H1 (cell line): ENCODE data around the gene SMIM31. TPM values are rescaled to one million over a fixed set of nuclear protein-coding genes. Genes with fewer than 3 reads are reported as not detected.

ENCODE experiments used
- EGR1 ChIP-seq: IDR thresholded peaks from 2 replicates; pipeline ENCODE4 v1.6.1; 2011; ENCODE audit warnings: low read depth, low read length, borderline replicate concordance
- FOSL1 ChIP-seq: IDR thresholded peaks from 2 replicates; pipeline ENCODE4 v1.6.1; 2011; ENCODE audit warnings: mild to moderate bottlenecking, low read depth, low read length, moderate library complexity; ENCODE audit not compliant: insufficient read depth
- NANOG ChIP-seq: IDR thresholded peaks from 2 replicates; pipeline ENCODE4 v1.6.1; 2011; ENCODE audit warnings: low read length, low read depth, mild to moderate bottlenecking, inconsistent platforms; ENCODE audit not compliant: insufficient read depth, poor library complexity, severe bottlenecking
- RFX5 ChIP-seq: IDR thresholded peaks from 2 replicates; pipeline ENCODE4 v1.6.1; 2011; ENCODE audit warnings: low read depth, low read length, improper control_type of control experiment, borderline replicate concordance
- SRF ChIP-seq: IDR thresholded peaks from 2 replicates; pipeline ENCODE4 v1.6.1; 2011; ENCODE audit warnings: mild to moderate bottlenecking, low read depth, low read length, moderate library complexity
- TBP ChIP-seq: IDR thresholded peaks from 2 replicates; pipeline ENCODE4 v1.6.1; 2011; ENCODE audit warnings: low read depth, low read length, improper control_type of control experiment
- ZNF274 ChIP-seq: IDR thresholded peaks from 2 replicates; pipeline ENCODE4 v1.7.0; 2012; ENCODE audit warnings: low read length, borderline replicate concordance; ENCODE audit errors: extremely low read depth
- polyA plus RNA-seq, 7 experiments: library from polyadenylated mRNA; depleted of rRNA in 3 of 7; stranded (reverse) in 5 of 7; unstranded in 2 of 7; fragments of >200 nt in 5 of 7; fragments of 200-250 nt in 2 of 7; gene quantifications; 1 replicate in 5 of 7; 2 replicates in 1 of 7; 4 replicates in 1 of 7; pipeline versions ENCODE4 v1.2.1 to v1.2.3, GENCODE V29; 2011 to 2013; ENCODE audit warnings: missing spikeins in 2 of 7, mixed read lengths in 2 of 7
- total RNA-seq: library from RNA; stranded (reverse); fragmentation: NEBNext Ultra II Directional; extraction: Animal tissue kit (Norgen Biotek cat#: 25700); gene quantifications from 2 replicates; pipeline ENCODE4 v1.2.1, GENCODE V29; 2021
- TF ChIP-seq, protein P1 (sequence below): fragments of 300-600 bp; sonication (generic); IDR thresholded peaks from 2 replicates; pipeline ENCODE4 v1.7.1; 2012; ENCODE audit warnings: low read length, moderate library complexity, mild to moderate bottlenecking, inconsistent platforms; ENCODE audit not compliant: insufficient replicate concordance
- TF ChIP-seq, protein P2 (sequence below): IDR thresholded peaks from 2 replicates; pipeline ENCODE4 v1.6.1; 2011; ENCODE audit warnings: low read length, improper control_type of control experiment

SMIM31 gene
- total and polyA plus RNA-seq, 2 of the 8 experiments (the other 6 are each of a cell fraction or from before 2014, with no cell fraction given) = not detected

DNA sequence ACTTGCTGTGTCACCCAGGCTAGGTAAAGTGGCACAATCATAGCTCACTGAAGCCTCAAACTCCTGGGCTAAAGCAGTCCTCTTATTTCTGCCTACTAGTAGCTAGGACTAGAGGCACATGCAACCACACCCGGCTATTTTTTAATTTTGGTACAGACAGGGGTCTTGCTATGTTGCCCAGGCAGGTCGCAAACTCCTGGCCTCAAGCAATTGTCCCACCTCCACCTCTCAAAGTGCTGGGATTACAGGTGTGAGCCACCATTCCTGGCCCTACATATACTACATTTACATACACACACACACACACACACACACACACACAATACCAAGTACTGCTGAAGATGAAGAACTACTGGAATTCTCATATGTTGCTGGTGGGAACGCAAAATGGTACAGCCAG, 26.9 kb downstream of the SMIM31 start (continued):
- TF ChIP-seq, protein P1, sequence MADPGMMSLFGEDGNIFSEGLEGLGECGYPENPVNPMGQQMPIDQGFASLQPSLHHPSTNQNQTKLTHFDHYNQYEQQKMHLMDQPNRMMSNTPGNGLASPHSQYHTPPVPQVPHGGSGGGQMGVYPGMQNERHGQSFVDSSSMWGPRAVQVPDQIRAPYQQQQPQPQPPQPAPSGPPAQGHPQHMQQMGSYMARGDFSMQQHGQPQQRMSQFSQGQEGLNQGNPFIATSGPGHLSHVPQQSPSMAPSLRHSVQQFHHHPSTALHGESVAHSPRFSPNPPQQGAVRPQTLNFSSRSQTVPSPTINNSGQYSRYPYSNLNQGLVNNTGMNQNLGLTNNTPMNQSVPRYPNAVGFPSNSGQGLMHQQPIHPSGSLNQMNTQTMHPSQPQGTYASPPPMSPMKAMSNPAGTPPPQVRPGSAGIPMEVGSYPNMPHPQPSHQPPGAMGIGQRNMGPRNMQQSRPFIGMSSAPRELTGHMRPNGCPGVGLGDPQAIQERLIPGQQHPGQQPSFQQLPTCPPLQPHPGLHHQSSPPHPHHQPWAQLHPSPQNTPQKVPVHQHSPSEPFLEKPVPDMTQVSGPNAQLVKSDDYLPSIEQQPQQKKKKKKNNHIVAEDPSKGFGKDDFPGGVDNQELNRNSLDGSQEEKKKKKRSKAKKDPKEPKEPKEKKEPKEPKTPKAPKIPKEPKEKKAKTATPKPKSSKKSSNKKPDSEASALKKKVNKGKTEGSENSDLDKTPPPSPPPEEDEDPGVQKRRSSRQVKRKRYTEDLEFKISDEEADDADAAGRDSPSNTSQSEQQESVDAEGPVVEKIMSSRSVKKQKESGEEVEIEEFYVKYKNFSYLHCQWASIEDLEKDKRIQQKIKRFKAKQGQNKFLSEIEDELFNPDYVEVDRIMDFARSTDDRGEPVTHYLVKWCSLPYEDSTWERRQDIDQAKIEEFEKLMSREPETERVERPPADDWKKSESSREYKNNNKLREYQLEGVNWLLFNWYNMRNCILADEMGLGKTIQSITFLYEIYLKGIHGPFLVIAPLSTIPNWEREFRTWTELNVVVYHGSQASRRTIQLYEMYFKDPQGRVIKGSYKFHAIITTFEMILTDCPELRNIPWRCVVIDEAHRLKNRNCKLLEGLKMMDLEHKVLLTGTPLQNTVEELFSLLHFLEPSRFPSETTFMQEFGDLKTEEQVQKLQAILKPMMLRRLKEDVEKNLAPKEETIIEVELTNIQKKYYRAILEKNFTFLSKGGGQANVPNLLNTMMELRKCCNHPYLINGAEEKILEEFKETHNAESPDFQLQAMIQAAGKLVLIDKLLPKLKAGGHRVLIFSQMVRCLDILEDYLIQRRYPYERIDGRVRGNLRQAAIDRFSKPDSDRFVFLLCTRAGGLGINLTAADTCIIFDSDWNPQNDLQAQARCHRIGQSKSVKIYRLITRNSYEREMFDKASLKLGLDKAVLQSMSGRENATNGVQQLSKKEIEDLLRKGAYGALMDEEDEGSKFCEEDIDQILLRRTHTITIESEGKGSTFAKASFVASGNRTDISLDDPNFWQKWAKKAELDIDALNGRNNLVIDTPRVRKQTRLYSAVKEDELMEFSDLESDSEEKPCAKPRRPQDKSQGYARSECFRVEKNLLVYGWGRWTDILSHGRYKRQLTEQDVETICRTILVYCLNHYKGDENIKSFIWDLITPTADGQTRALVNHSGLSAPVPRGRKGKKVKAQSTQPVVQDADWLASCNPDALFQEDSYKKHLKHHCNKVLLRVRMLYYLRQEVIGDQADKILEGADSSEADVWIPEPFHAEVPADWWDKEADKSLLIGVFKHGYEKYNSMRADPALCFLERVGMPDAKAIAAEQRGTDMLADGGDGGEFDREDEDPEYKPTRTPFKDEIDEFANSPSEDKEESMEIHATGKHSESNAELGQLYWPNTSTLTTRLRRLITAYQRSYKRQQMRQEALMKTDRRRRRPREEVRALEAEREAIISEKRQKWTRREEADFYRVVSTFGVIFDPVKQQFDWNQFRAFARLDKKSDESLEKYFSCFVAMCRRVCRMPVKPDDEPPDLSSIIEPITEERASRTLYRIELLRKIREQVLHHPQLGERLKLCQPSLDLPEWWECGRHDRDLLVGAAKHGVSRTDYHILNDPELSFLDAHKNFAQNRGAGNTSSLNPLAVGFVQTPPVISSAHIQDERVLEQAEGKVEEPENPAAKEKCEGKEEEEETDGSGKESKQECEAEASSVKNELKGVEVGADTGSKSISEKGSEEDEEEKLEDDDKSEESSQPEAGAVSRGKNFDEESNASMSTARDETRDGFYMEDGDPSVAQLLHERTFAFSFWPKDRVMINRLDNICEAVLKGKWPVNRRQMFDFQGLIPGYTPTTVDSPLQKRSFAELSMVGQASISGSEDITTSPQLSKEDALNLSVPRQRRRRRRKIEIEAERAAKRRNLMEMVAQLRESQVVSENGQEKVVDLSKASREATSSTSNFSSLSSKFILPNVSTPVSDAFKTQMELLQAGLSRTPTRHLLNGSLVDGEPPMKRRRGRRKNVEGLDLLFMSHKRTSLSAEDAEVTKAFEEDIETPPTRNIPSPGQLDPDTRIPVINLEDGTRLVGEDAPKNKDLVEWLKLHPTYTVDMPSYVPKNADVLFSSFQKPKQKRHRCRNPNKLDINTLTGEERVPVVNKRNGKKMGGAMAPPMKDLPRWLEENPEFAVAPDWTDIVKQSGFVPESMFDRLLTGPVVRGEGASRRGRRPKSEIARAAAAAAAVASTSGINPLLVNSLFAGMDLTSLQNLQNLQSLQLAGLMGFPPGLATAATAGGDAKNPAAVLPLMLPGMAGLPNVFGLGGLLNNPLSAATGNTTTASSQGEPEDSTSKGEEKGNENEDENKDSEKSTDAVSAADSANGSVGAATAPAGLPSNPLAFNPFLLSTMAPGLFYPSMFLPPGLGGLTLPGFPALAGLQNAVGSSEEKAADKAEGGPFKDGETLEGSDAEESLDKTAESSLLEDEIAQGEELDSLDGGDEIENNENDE = no peak
- no peak for TF ChIP-seq NANOG
- TF ChIP-seq ZNF274 = no peak
- no peak for TF ChIP-seq FOSL1
- no peak for TF ChIP-seq SRF
- TF ChIP-seq TBP = no peak
- TF ChIP-seq, protein P2, sequence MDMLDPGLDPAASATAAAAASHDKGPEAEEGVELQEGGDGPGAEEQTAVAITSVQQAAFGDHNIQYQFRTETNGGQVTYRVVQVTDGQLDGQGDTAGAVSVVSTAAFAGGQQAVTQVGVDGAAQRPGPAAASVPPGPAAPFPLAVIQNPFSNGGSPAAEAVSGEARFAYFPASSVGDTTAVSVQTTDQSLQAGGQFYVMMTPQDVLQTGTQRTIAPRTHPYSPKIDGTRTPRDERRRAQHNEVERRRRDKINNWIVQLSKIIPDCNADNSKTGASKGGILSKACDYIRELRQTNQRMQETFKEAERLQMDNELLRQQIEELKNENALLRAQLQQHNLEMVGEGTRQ = no peak
- TF ChIP-seq RFX5 = no peak
- TF ChIP-seq EGR1 = no peak
